Large intestine (tissue), 3 donors: ENCODE data around the gene PRRG4. TPM values are rescaled to one million over a fixed set of nuclear protein-coding genes. Genes with fewer than 3 reads are reported as not detected.
"Not testable (repeated sequence)": the region's sequence is repeated elsewhere in the genome, so short reads cannot be mapped to it uniquely, and the experiment has no call there.

Source experiments
- DNase-seq, 2 donors: peaks; one replicate each; pipeline versions ENCODE4 v3.0.0 to v3.0.0-alpha.2; 2013
- H3K27ac ChIP-seq: one replicate; pipeline ENCODE4 v1.5.1; 2013; ENCODE audit warnings: low read length
- H3K27me3 ChIP-seq: 2 replicates; pipeline ENCODE4 v1.6.1; 2013; ENCODE audit warnings: low read length; ENCODE audit not compliant: control insufficient read depth, insufficient read depth
- H3K36me3 ChIP-seq: 2 replicates; pipeline ENCODE4 v1.6.1; 2013; ENCODE audit warnings: low read length; ENCODE audit not compliant: control insufficient read depth, insufficient read depth
- H3K4me1 ChIP-seq: one replicate; pipeline ENCODE4 v1.6.1; 2013; ENCODE audit warnings: low read length; ENCODE audit not compliant: control insufficient read depth, insufficient read depth
- H3K4me3 ChIP-seq: one replicate; pipeline ENCODE4 v1.5.1; 2013; ENCODE audit warnings: low read length
- H3K9me3 ChIP-seq: one replicate; pipeline ENCODE4 v1.6.1; 2013; ENCODE audit warnings: mild to moderate bottlenecking, low read depth, low read length, moderate library complexity; ENCODE audit not compliant: control insufficient read depth
- WGBS: methylation state at CpG from one replicate; pipeline ENCODE4 v1.1.5; 2013; ENCODE audit warnings: low lambda C conversion rate; ENCODE audit not compliant: insufficient coverage; 5-methylcytosine and 5-hydroxymethylcytosine counted together
- polyA plus RNA-seq: library from polyadenylated mRNA; unstranded; fragments of 120-200 nt; gene quantifications from one replicate; pipeline ENCODE4 v1.2.1, GENCODE V29; 2013

Gene PRRG4
- polyA plus RNA-seq, 1 donor = 9.3 TPM

- Histone ChIP-seq H3K27ac (no peak overlapping the region), H3K4me1 (no peaks in the 10 kb centered on the region), H3K36me3 (peaks cover 2% of the 10 kb centered on the region), H3K4me3 (no peak overlapping the region), H3K27me3 (no peaks in the 10 kb centered on the region), H3K9me3 (no peaks in the 10 kb centered on the region)
- DNase-seq = no peak
- 100% methylated on average over 1 of the region's 1 CpG for WGBS
These were observed 20.0 kb downstream of the PRRG4 start for GRCh38 chr11:32849761-32850160.

DNA sequence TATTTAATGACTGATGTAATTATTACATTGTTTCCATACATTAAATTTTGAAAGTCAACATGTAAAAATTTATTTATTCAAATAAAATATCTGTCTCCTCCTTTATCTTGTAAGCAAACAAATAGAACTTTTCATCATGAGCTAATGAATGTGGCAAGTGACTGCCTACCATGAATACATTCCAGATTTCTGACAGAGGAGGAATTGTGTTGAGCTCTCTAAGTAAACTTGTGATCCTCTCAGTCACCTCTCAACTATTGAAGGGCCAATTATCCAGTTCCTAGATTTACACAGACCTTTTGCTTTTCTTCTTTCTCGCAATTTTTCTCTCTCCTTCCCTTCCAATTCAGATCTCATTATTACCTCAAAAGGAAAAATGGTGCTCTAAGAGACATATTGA lies 21.5 kb downstream of the PRRG4 start:
- peaks cover 2% of the 10 kb centered on the region for H3K36me3 ChIP-seq
- H3K4me3 ChIP-seq = no peak overlapping the region
- H3K4me1 ChIP-seq = no peaks in the 10 kb centered on the region
- no peaks in the 10 kb centered on the region for H3K27me3 ChIP-seq
- WGBS = 100% methylated on average over 1 of the region's 1 CpG
- H3K9me3 ChIP-seq = no peaks in the 10 kb centered on the region
- DNase-seq = no peak
- H3K27ac ChIP-seq = no peak overlapping the region

DNA sequence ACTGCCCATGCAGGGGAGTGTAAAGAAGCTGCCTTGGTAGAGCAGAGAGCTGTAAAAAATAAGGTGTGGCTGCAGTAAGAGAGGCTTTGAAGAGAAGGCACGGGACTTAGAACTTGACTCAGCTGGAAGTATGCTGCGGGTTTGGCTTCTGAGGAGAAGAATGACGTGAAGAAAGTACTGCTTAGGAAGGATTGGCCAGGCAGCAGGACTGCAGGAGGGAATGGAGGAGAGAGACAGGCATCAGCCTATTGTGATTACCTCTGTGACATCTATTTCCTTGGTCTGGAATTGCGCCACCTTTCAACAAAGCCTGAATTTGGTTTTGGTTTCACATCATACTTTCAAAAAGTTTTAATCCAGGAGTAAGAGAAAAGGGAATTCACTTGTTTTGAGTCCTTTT lies 22.5 kb downstream of the PRRG4 start:
- no peaks in the 10 kb centered on the region for H3K27me3 ChIP-seq
- DNase-seq = peak; percentile 86 to 93
- 33% methylated on average over 1 of the region's 4 CpGs for WGBS
- no peaks in the 10 kb centered on the region for H3K4me1 ChIP-seq
- H3K9me3 ChIP-seq = no peaks in the 10 kb centered on the region
- H3K4me3 ChIP-seq = no peak overlapping the region
- peaks cover 2% of the 10 kb centered on the region for H3K36me3 ChIP-seq
- peak overlapping the region; percentile 43 for H3K27ac ChIP-seq

DNA sequence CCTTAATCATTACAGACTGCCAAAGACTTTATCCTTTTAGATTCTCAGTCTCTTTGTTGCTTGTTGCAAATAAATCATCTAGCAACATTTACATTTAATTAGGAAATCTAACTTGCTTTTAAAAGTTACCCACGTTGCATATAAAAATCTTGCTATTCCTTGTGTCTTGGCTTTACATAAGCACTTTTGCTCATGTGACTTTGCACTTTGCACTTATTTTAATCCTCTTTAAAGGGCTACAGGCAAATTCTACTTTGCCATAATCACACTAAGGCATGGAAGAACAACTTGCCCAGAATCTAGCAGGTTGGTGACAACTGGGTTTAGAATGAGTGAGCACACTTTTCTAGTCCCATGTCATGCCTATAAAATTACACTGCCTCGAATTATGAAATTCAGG lies 25.9 kb downstream of the PRRG4 start:
- Histone ChIP-seq H3K4me3 (no peak overlapping the region), H3K36me3 (peaks cover 2% of the 10 kb centered on the region), H3K4me1 (no peaks in the 10 kb centered on the region), H3K27ac (no peak overlapping the region), H3K9me3 (no peaks in the 10 kb centered on the region), H3K27me3 (no peaks in the 10 kb centered on the region)
- 48% methylated on average over 2 of the region's 2 CpGs for WGBS
- peak; percentile 12 to 65 for DNase-seq

DNA sequence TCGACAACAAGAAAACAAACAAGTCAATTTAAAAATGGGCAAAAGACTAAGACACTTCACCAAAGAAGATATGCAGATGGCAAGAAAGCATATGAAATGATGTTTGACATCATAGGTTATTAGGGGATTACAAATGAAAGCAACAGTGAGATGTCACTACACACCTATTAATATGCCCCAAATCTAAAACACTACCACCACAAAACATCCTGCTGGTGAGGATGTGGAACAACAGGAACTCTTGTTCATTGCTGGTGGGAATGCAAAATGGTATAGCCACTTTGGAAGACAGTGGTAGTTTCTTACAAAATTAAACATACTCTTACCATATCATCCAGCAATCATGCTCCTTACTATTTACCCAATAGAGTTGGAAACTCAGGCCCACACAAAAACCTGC lies 29.0 kb downstream of the PRRG4 start:
- no peak overlapping the region for H3K27ac ChIP-seq
- no peaks in the 10 kb centered on the region for H3K9me3 ChIP-seq
- no peaks in the 10 kb centered on the region for H3K4me1 ChIP-seq
- WGBS = 89% methylated on average over 1 of the region's 1 CpG
- no peak for DNase-seq
- no peaks in the 10 kb centered on the region for H3K36me3 ChIP-seq
- no peak overlapping the region for H3K4me3 ChIP-seq
- no peaks in the 10 kb centered on the region for H3K27me3 ChIP-seq

- no peak for DNase-seq
- Histone ChIP-seq H3K36me3 (no peaks in the 10 kb centered on the region), H3K4me3 (no peak overlapping the region), H3K27me3 (no peaks in the 10 kb centered on the region), H3K4me1 (no peaks in the 10 kb centered on the region), H3K9me3 (no peaks in the 10 kb centered on the region), H3K27ac (no peak overlapping the region)
- no CpG with 5 or more reads among the region's 3 CpGs for WGBS
These were observed 32.3 kb downstream of the PRRG4 start for GRCh38 chr11:32861850-32862577.

DNA sequence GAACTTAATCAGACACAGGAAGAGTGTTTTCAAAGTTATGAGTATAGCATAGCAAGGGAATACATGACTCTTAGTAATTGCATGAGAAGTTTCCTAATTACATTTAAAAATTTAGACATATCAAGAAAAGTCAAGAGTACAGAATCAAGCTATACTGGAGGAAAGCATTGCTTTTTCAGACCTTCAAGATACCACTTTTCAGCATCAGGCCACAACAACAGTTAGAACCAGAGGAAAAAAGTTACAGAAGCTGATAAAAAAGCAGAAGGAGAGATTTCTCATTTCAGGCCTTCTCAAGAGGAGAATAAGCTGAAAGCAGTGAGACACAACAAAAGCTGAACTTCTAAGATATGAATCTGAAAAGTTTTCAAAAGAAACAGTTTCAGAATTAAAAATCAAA lies 34.8 kb downstream of the PRRG4 start:
- H3K36me3 ChIP-seq = no peaks in the 10 kb centered on the region
- H3K4me3 ChIP-seq = no peak overlapping the region
- no peaks in the 10 kb centered on the region for H3K4me1 ChIP-seq
- no peaks in the 10 kb centered on the region for H3K27me3 ChIP-seq
- no peaks in the 10 kb centered on the region for H3K9me3 ChIP-seq
- no peak overlapping the region for H3K27ac ChIP-seq
- no peak for DNase-seq

DNA sequence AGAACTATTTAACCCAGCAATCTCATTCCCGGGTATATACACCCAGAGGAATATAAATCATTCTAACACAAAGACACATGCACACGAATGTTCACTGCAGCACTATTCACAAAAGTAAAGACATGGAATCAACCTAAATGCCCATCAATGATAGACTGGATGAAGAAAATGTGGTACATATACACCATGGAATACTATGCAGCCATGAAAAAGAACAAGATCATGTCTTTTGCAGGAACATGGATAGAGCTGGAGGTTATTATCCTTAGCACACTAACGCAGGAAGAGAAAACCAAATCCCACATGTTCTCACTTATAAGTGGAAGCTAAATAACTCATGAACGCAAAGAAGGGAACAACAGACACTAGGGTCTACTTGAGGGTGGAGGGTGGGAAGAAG lies 39.0 kb downstream of the PRRG4 start:
- not testable (repeated sequence) for H3K36me3 ChIP-seq, H3K4me3 ChIP-seq, H3K27me3 ChIP-seq, H3K9me3 ChIP-seq, DNase-seq, H3K4me1 ChIP-seq, H3K27ac ChIP-seq
- 100% methylated on average over 1 of the region's 4 CpGs for WGBS

GRCh38 chr11:32870676-32871075 lies 40.9 kb downstream of the PRRG4 start:
- no peak overlapping the region for H3K27ac ChIP-seq
- H3K9me3 ChIP-seq = no peaks in the 10 kb centered on the region
- no peaks in the 10 kb centered on the region for H3K4me1 ChIP-seq
- 86% methylated on average over 1 of the region's 2 CpGs for whole genome bisulfite sequencing
- no peaks in the 10 kb centered on the region for H3K27me3 ChIP-seq
- H3K36me3 ChIP-seq = no peaks in the 10 kb centered on the region
- DNase-seq = no peak
- no peak overlapping the region for H3K4me3 ChIP-seq

- Histone ChIP-seq H3K9me3 (no peaks in the 10 kb centered on the region), H3K27ac (no peak overlapping the region), H3K36me3 (no peaks in the 10 kb centered on the region)
These were observed 44.4 kb downstream of the PRRG4 start for GRCh38 chr11:32874132-32874531.

DNA sequence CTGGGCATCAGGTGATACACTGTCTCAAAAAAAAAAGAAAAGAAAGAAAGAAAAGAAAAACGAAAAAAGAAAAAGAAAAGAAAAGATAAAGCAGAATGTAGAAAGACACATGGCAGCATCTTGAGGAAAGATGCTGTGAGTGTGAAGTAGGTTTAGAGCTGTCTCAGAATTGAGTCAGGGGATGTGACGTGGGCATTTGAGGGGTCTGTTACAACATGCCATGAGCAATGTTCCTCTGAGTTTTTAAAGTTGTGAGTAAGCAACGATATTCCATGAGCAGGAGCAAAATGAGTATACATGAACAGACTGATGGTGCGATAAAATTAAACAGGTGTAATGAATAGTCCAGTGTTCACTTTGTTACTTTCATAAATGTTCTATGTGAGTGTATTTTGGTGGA lies 51.6 kb downstream of the PRRG4 start:
- no peak overlapping the region for H3K4me3 ChIP-seq

More at GRCh38 chr11:32874132-32874531, 44.4 kb downstream of the PRRG4 start:
- no peak for DNase-seq
- no peak overlapping the region for H3K4me3 ChIP-seq
- no peaks in the 10 kb centered on the region for H3K27me3 ChIP-seq
- no peaks in the 10 kb centered on the region for H3K4me1 ChIP-seq

More for the DNA sequence above, 51.6 kb downstream of the PRRG4 start:
- Histone ChIP-seq H3K36me3 (no peaks in the 10 kb centered on the region), H3K27me3 (no peaks in the 10 kb centered on the region), H3K9me3 (no peaks in the 10 kb centered on the region), H3K27ac (no peak overlapping the region), H3K4me1 (no peaks in the 10 kb centered on the region)
- 68% methylated on average over 3 of the region's 4 CpGs for WGBS
- DNase-seq = no peak
